Osteoblast (primary cell): Measurements from ENCODE around the gene STARD10. TPM values are rescaled to one million over a fixed set of nuclear protein-coding genes. Genes with fewer than 3 reads are reported as not detected.

Experiments
- DNase-seq: peaks from one replicate; pipeline ENCODE4 v3.0.0; 2011; ENCODE audit warnings: low spot score, mixed read lengths; ENCODE audit not compliant: insufficient read length; ENCODE audit errors: missing footprints
- H2AFZ ChIP-seq: 2 replicates; pipeline ENCODE4 v1.6.0; 2011; ENCODE audit warnings: mild to moderate bottlenecking, low read length
- H3K27ac ChIP-seq: 2 replicates; pipeline ENCODE4 v1.5.1; 2011; ENCODE audit warnings: mild to moderate bottlenecking, low read depth, low read length, moderate library complexity
- H3K27me3 ChIP-seq: 2 replicates; pipeline ENCODE4 v1.6.0; 2012; ENCODE audit warnings: mild to moderate bottlenecking, control low read depth, inconsistent platforms, low read length, moderate library complexity; ENCODE audit not compliant: insufficient read depth
- H3K36me3 ChIP-seq: 2 replicates; pipeline ENCODE4 v1.5.1; 2011; ENCODE audit warnings: mild to moderate bottlenecking, low read length, control low read depth, moderate library complexity; ENCODE audit not compliant: insufficient read depth
- H3K4me1 ChIP-seq: 2 replicates; pipeline ENCODE4 v1.5.1; 2011; ENCODE audit warnings: mild to moderate bottlenecking, low read length, control low read depth, moderate library complexity; ENCODE audit not compliant: insufficient read depth
- H3K4me2 ChIP-seq: 2 replicates; pipeline ENCODE4 v1.6.0; 2011; ENCODE audit warnings: mild to moderate bottlenecking, low read length; ENCODE audit not compliant: insufficient read depth
- H3K4me3 ChIP-seq: fragments of 200-600 bp; sonication (generic); 3 replicates; pipeline ENCODE4 v1.5.1; 2012; ENCODE audit warnings: mild to moderate bottlenecking, low read length, inconsistent platforms; ENCODE audit not compliant: insufficient read depth
- H3K79me2 ChIP-seq: 2 replicates; pipeline ENCODE4 v1.6.0; 2012; ENCODE audit warnings: mild to moderate bottlenecking, low read length, control low read depth, inconsistent platforms; ENCODE audit not compliant: insufficient read depth
- H3K9me3 ChIP-seq: 2 replicates; pipeline ENCODE4 v1.5.1; 2011; ENCODE audit warnings: low read depth, low read length, control low read depth
- H4K20me1 ChIP-seq: 2 replicates; pipeline ENCODE4 v1.6.0; 2012; ENCODE audit warnings: mild to moderate bottlenecking, low read length, control low read depth; ENCODE audit not compliant: insufficient read depth
- CTCF ChIP-seq: IDR thresholded peaks from 2 replicates; pipeline ENCODE4 v1.5.1; 2011; ENCODE audit warnings: mild to moderate bottlenecking, low read depth, low read length, moderate library complexity; ENCODE audit errors: extremely low read depth
- total RNA-seq: library from RNA; depleted of rRNA; stranded (reverse); fragments of >200 nt; gene quantifications from 2 replicates; pipeline ENCODE4 v1.2.3, GENCODE V29; 2012

Gene STARD10
- total RNA-seq, 1 donor: 25.7 TPM

GRCh38 chr11:72783144-72783905 lies 10.5 kb downstream of the STARD10 start:
- H4K20me1 ChIP-seq: no peaks in the 10 kb centered on the region
- TF ChIP-seq CTCF: no peak
- no peaks in the 10 kb centered on the region for H3K36me3 ChIP-seq
- H2AFZ ChIP-seq: no peak overlapping the region
- no peaks in the 10 kb centered on the region for H3K79me2 ChIP-seq
- H3K4me3 ChIP-seq: no peak overlapping the region
- H3K27me3 ChIP-seq: peaks cover 13% of the 10 kb centered on the region
- no peak overlapping the region for H3K4me2 ChIP-seq
- H3K27ac ChIP-seq: no peak overlapping the region
- no peaks in the 10 kb centered on the region for H3K9me3 ChIP-seq
- H3K4me1 ChIP-seq: peaks cover 3% of the 10 kb centered on the region
- DNase-seq: peak; percentile 79

GRCh38 chr11:72782081-72782920 lies 11.5 kb downstream of the STARD10 start:
- H3K4me1 ChIP-seq: peaks cover 3% of the 10 kb centered on the region
- H3K4me3 ChIP-seq: peak overlapping the region; percentile 65
- no peaks in the 10 kb centered on the region for H4K20me1 ChIP-seq
- no peaks in the 10 kb centered on the region for H3K9me3 ChIP-seq
- no peak for TF ChIP-seq CTCF
- no peaks in the 10 kb centered on the region for H3K79me2 ChIP-seq
- peaks cover 13% of the 10 kb centered on the region for H3K27me3 ChIP-seq
- H2AFZ ChIP-seq: no peak overlapping the region
- no peak overlapping the region for H3K27ac ChIP-seq
- H3K36me3 ChIP-seq: no peaks in the 10 kb centered on the region
- peak overlapping the region; percentile 51 for H3K4me2 ChIP-seq
- DNase-seq: peak; percentile 89

- no peak for TF ChIP-seq CTCF
- H3K4me1 ChIP-seq: peaks cover 3% of the 10 kb centered on the region
- no peaks in the 10 kb centered on the region for H3K36me3 ChIP-seq
- DNase-seq: peak; percentile 95
- H2AFZ ChIP-seq: no peak overlapping the region
- H3K4me3 ChIP-seq: peak overlapping the region; percentile 65
- H3K9me3 ChIP-seq: no peaks in the 10 kb centered on the region
- H4K20me1 ChIP-seq: no peaks in the 10 kb centered on the region
- no peaks in the 10 kb centered on the region for H3K79me2 ChIP-seq
- peaks cover 13% of the 10 kb centered on the region for H3K27me3 ChIP-seq
- peak overlapping the region; percentile 61 for H3K4me2 ChIP-seq
- H3K27ac ChIP-seq: no peak overlapping the region
These were observed 12.3 kb downstream of the STARD10 start for GRCh38 chr11:72781313-72782080.
